HG03045 (cell line): ENCODE data around the gene CUL3.

Experiments
- ATAC-seq: cut with Tn5 transposase; IDR thresholded peaks from one replicate; pipeline ENCODE4 v1.9.1; 2021; ENCODE audit warnings: mild to moderate bottlenecking, moderate library complexity; ENCODE audit not compliant: unreplicated experiment

Gene CUL3

DNA sequence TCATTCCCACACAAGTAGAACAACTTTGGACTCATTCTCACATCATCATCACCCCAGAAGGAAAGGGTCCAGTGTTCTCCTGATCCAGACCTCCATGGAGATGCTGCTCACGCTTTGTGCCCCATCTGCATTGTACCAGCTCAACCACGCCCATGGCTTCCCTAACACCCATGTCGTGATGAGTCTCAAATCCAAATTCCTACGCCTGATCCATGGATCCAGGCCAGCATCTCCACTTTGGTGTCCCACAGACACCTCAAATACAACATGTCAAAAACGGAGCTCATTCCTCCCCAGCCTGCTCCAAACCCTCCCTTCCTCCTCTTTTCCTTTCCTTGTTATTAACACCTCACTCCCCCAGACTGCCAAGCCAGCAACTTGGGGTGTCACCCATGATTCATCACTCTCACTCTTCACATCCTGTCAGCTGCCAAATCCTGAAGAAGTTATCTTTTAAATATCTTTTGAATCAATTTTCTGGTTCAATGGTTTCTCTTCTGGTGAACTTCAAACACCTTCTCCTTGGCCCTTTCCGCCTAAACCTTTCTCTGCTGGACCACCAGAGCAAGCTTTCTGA is 153.1 kb downstream of the CUL3 start:
- no peak for ATAC-seq

GRCh38 chr2:224429441-224429810 is 155.7 kb downstream of the CUL3 start:
- no peak for ATAC-seq

DNA sequence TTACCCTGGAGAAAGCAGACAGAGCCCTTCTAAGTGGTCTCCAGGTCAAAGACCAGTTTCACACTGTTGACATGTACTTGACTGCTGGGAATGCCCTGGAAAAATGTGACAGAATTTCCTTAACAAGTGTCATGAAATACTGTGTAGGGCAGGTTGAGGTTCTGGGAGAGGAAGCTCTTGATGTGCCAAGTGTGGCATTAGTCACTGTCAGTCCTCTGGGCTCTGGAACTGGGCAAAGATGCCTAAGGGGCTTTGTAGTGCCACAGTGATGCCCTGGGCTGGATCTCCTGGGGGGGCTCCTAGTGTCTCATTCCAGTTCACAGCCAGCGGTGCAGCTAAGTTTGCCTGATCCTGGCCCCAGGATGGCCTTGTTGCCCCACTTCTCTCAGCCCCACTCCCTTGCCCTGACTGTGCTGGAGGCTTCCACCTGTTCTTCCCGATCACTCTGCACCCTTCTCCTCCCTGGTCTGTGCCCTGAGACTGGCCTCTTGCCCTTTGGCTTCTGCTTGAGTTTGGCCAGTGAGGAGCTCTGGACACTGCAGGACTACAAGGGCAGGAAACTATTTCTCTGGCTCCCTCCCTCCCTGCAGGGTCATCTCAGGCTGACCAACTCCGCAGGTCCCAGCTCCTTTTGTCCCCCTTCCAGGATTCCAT is 156.2 kb downstream of the CUL3 start:
- ATAC-seq, result no peak

GRCh38 chr2:224427471-224427870 is 157.7 kb downstream of the CUL3 start:
- ATAC-seq, result no peak

- no peak for ATAC-seq
Observed at GRCh38 chr2:224426656-224427055, 158.5 kb downstream of the CUL3 start.

DNA sequence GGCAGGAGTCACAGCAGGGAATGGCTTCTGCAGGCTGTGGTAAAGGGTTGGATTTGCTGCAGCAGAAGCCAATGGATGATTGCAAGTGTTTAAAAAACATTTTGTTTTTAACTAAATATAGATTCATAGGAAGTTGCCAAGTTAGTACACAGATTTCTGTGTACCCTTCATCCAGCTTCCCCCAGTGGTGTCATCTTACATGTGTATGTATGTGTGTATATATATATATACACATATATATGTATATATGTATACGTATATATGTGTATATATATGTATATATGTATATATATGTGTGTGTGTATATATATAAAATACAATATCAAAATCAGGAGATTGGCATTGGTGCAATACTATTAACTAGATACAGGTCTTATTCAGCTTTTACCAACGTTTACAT is 164.1 kb downstream of the CUL3 start:
- no peak for ATAC-seq
